RPMI8226 (cell line): Measurements from ENCODE around the gene NRXN2.

Experiments
- DNase-seq: peaks from one replicate; pipeline ENCODE4 v3.0.0-alpha.2; 2015

NRXN2 gene

DNA sequence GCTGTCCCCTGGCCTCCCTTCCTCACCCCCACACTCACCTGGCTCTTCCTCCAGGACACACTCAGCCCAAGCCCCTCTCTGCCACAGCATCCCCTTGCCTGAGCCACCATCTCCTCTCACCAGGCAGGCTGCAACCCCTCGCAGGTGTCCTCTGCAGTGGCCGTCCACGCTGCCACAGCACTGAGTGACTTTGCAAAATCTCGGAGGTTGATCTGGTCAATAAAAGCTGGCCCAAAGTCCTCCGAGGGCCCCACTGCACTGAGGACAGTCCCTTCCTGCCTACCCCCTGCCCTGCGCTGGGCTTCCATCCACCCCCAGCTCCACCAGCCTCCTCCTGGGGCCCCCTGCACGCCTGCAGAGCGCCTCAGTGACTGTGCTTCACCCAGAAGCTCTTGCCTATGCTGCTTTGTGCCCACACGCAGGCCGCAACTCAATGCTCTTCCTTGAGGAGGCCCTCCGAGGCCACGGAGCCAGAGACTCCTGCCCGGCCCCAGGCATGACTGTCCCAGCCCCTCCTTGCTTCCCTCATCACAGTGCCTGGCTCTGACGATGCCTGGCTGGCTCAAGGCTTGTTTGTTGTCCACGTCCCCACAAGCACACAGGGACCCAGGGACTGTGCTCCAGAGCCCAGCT is 162.7 kb downstream of the NRXN2 start:
- DNase-seq: no peak

DNA sequence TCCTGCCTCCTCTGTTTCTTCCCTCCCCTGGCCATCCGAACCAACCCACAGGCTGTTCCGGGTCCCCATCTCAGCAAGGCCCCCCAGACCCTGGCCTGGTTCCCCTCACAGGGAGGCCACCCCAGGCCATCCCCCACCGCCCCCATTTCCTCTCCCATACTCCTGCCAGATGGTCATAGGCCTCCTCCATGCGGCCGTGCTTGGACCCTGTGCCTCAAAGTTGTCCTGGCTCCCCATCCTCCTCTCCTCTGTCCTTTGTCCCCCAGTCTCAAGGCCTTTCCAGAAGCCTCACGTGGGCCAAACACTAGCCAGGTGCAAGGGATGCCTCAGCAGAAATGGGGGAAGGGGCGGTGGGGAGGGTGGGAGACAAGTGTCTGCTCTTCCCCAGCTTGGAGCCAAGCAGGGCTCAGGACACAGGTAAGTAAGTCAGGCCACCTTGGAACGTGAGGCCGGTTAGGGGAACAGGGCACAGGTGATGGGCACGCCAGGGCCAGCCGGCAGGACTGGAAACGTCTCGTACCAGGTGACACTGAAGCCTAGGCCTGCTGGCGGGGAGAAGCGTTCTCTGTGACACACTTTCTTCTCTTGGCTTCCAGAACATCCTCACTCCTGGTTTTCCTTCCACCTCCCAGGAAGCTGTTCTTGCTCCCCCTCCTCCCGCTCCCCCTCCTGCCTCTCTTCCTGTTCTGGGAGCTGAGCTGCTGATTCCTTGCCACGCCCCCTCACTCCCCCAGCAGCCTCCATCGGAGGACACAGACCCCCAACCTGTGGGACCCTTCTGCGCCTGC is 163.5 kb downstream of the NRXN2 start:
- DNase-seq: no peak

GRCh38 chr11:64558869-64559268 is 164.1 kb downstream of the NRXN2 start:
- DNase-seq: no peak

DNA sequence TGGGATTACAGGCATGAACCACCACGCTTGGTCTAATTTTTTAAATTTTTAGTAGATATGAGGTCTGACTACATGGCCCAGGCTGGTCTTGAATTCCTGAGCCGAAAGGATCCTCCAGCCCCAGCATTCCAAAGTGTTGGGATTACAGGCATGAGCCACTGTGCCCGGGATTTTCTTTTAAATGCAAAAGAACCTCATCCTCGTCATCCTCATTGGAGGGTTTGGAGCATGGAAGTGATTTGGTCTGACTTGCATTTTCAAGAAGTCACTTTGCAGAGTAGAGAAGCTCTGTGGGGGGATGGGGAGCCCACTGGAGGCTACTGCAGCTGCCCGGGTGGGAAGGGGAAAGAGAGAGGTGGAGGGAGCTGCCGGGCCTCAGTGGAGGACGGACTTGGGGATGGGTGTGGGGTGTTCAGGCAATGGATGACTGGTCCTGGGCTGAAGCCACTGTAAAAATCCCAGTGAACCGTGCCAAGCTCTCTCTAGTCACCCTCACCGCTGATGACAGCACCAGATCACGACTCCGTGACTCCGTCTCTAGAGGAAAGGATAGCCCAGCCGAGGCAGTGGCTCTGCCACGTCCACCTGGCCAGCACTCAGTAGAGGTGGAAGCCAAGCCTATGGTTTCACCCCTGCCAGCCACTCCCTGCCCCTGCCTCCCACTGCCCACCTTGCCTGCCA is 164.8 kb downstream of the NRXN2 start:
- no peak for DNase-seq

DNA sequence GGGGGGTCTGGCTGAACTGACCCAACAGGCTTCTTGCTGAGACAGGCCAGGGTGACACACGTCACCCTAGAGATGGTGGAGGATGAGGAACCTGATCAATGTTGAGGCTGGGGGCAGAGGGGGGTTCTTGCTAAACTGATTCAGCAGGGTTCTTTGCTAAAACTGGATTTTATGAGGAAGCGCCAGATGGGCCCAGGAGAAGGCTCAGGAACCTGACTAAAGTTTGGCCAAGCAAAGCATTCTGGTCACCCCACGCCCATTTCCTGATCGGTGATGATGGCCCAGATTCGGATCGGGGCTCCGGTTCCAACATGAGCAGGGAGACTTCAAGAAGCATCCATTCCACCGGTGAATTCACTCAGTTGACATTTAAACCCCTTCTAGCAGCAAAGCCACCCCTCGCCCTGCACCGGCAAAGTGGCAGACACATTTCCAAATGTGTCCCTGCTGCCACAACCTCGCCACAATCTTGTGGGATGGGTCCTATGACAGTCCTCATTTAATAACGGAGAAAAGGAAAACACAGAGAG is 166.2 kb downstream of the NRXN2 start:
- no peak for DNase-seq
